ENCODE data around the gene PSMD11.

Gene PSMD11

DNA sequence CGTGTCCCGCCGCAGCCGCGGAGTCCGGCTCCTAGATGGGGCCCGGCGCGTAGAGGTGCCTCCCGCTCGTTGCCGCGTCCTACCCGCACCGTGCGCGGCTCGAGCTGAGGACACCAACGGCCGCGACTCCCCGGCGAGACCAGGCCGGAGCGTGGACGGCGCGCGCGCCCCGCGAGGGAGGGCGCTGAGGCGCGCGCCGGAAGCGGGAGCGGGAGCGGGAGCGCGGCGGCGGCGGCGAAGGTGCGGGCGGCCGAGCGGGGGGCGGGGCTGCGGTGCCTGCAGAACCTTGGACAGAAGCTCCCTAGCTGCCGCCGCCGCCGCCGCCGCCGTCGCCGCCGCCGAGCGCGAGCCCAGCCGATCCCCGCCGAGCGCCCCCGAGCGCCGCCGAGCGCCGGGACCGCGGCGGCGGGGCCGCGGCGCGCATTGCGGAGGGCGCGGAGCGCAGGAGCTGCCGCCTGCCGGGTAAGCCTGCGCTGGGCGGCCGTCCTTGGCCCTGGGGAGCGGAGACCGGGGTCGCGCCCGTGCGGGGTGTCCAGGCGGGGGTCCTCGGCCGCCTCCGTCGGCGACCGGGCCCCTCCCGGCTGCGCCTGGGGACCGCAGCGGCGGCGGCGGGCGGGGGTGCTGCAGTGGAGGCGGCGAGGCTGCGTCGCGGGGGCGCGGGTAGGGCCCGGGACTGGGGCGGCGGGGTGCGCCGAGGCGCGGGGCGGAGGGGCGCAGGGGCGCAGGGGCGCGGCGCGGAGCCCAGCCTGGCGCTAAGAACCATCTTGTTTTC lies 42.6 kb downstream of the PSMD11 start, which contains the start of gene CDK5R1:
CDK5R1 (plus strand) TSS at position 293 of the 772 bp plus-strand sequence. CDS start 628 bp downstream, outside the sequence.
- POLR2A ChIA-PET, result interaction anchor here (0.6 to 1.5 kb wide), 7 partner anchors 11 to 268 kb away, joined by 3 to 4 read pairs (median 3); no protein-coding TSS in a partner anchor
- Histone ChIP-seq H3K9me3 (ENCODE audit: control insufficient read depth, insufficient read depth, low read depth, low read length) (no peaks in the 10 kb centered on the region), H3K36me3 (ENCODE audit: control insufficient read depth in 2 of 2, insufficient read depth in 1 of 2, low read length in 2 of 2) (peaks cover 5 to 41% of the 10 kb centered on the region in 2 experiments; a peak in 2 of 3 replicates), H3K4me1 (ENCODE audit: control insufficient read depth, insufficient read depth, low read length) (peaks cover 31% of the 10 kb centered on the region), H3K27ac (ENCODE audit: extremely low read depth, low read depth, low read length) (peak within 1 kb of the TSS; percentile 80; the same call in 1 of the 2 replicates), H3K4me3 (ENCODE audit: low read depth, low read length) (peak within 1 kb of the TSS; percentile 57)
- CTCF ChIA-PET, result interaction anchor here (0.7 to 1.8 kb wide), 12 partner anchors 9 to 578 kb away, joined by 3 to 8 read pairs (median 4); partner anchors contain the start of gene PSMD11
- 0 out of 2 replicates have a peak, but pooled peaks have one; percentile 7 for TF ChIP-seq ZNF596 (tag by site-specific recombination; IDR thresholded peaks at IDR 0.05)
- TF ChIP-seq, protein P1, sequence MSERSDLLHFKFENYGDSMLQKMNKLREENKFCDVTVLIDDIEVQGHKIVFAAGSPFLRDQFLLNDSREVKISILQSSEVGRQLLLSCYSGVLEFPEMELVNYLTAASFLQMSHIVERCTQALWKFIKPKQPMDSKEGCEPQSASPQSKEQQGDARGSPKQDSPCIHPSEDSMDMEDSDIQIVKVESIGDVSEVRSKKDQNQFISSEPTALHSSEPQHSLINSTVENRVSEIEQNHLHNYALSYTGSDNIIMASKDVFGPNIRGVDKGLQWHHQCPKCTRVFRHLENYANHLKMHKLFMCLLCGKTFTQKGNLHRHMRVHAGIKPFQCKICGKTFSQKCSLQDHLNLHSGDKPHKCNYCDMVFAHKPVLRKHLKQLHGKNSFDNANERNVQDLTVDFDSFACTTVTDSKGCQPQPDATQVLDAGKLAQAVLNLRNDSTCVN (tag by site-specific recombination; optimal IDR thresholded peaks at IDR 0.05), result peak; percentile 24
- peak; percentile 50; the same call in 1 of the 2 replicates for TF ChIP-seq ZNF677 (tag by site-specific recombination; IDR thresholded peaks at IDR 0.05)
- TF ChIP-seq ZSCAN30 (tag by site-specific recombination; IDR thresholded peaks at IDR 0.05), result no peak
- no peak for TF ChIP-seq ZNF239 (tag by site-specific recombination; IDR thresholded peaks at IDR 0.05)
- no peak for TF ChIP-seq ZNF555 (tag by site-specific recombination; conservative IDR thresholded peaks at IDR 0.05)

DNA sequence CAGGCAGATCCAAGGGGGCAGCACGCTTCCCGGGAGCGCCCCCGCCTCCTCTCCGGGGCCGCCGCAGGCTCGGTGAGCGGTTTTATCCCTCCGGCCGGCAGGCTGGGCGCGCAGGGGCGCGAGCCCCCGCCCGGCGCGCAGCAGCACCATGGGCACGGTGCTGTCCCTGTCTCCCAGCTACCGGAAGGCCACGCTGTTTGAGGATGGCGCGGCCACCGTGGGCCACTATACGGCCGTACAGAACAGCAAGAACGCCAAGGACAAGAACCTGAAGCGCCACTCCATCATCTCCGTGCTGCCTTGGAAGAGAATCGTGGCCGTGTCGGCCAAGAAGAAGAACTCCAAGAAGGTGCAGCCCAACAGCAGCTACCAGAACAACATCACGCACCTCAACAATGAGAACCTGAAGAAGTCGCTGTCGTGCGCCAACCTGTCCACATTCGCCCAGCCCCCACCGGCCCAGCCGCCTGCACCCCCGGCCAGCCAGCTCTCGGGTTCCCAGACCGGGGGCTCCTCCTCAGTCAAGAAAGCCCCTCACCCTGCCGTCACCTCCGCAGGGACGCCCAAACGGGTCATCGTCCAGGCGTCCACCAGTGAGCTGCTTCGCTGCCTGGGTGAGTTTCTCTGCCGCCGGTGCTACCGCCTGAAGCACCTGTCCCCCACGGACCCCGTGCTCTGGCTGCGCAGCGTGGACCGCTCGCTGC lies 43.3 kb downstream of the PSMD11 start:
- Histone ChIP-seq H3K4me1 (ENCODE audit: control insufficient read depth, insufficient read depth, low read length) (peaks cover 31% of the 10 kb centered on the region), H3K9me3 (ENCODE audit: control insufficient read depth, insufficient read depth, low read depth, low read length) (no peaks in the 10 kb centered on the region), H3K4me3 (ENCODE audit: low read depth, low read length) (peak overlapping the region; percentile 40), H3K36me3 (ENCODE audit: control insufficient read depth in 2 of 2, insufficient read depth in 1 of 2, low read length in 2 of 2) (peaks cover 3 to 34% of the 10 kb centered on the region in 2 experiments; a peak in 2 of 3 replicates), H3K27ac (ENCODE audit: extremely low read depth, low read depth, low read length) (peak overlapping the region; percentile 80; the same call in 1 of the 2 replicates)
- CTCF ChIA-PET, result interaction anchor here (0.7 to 1.8 kb wide), 10 partner anchors 9 to 579 kb away, joined by 3 to 6 read pairs (median 4); partner anchors contain the start of gene PSMD11
- POLR2A ChIA-PET, result interaction anchor here (0.9 to 1.5 kb wide), 5 partner anchors 11 to 46 kb away, joined by 3 to 4 read pairs (median 3); no protein-coding TSS in a partner anchor
- TF ChIP-seq ZBTB8A (tag by site-specific recombination; IDR thresholded peaks at IDR 0.05) (peak; percentile 81), ZBTB20 (tag by site-specific recombination; IDR thresholded peaks at IDR 0.05) (peak; percentile 48; the same call in 1 of the 2 replicates), ZNF391 (tag by site-specific recombination; IDR thresholded peaks at IDR 0.05; ENCODE audit: borderline replicate concordance, low read depth) (no peak), ZNF600 (tag by site-specific recombination; IDR thresholded peaks at IDR 0.05) (peak; percentile 84), WT1 (tag by site-specific recombination; IDR thresholded peaks at IDR 0.05) (no peak), ZNF76 (tag by site-specific recombination; IDR thresholded peaks at IDR 0.05; ENCODE audit: borderline replicate concordance, low read depth) (peak; percentile 30; the same call in 1 of the 2 replicates), ZXDB (tag by site-specific recombination; IDR thresholded peaks at IDR 0.05) (peak; percentile 34; the same call in 1 of the 2 replicates), ZNF658 (tag by site-specific recombination; IDR thresholded peaks at IDR 0.05) (no peak), SP7 (tag by site-specific recombination; IDR thresholded peaks at IDR 0.05) (no peak), ZIC2 (tag by site-specific recombination; IDR thresholded peaks at IDR 0.05) (peak; percentile 46; the same call in 1 of the 2 replicates), ZNF341 (tag by site-specific recombination; IDR thresholded peaks at IDR 0.05; ENCODE audit: low read depth) (0 out of 2 replicates have a peak, but pooled peaks have one; percentile 11)
- TF ChIP-seq, protein P2, sequence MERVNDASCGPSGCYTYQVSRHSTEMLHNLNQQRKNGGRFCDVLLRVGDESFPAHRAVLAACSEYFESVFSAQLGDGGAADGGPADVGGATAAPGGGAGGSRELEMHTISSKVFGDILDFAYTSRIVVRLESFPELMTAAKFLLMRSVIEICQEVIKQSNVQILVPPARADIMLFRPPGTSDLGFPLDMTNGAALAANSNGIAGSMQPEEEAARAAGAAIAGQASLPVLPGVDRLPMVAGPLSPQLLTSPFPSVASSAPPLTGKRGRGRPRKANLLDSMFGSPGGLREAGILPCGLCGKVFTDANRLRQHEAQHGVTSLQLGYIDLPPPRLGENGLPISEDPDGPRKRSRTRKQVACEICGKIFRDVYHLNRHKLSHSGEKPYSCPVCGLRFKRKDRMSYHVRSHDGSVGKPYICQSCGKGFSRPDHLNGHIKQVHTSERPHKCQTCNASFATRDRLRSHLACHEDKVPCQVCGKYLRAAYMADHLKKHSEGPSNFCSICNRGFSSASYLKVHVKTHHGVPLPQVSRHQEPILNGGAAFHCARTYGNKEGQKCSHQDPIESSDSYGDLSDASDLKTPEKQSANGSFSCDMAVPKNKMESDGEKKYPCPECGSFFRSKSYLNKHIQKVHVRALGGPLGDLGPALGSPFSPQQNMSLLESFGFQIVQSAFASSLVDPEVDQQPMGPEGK (tag by site-specific recombination; IDR thresholded peaks at IDR 0.05), result peak; percentile 38; the same call in 1 of the 2 replicates
- TF ChIP-seq, protein P3, sequence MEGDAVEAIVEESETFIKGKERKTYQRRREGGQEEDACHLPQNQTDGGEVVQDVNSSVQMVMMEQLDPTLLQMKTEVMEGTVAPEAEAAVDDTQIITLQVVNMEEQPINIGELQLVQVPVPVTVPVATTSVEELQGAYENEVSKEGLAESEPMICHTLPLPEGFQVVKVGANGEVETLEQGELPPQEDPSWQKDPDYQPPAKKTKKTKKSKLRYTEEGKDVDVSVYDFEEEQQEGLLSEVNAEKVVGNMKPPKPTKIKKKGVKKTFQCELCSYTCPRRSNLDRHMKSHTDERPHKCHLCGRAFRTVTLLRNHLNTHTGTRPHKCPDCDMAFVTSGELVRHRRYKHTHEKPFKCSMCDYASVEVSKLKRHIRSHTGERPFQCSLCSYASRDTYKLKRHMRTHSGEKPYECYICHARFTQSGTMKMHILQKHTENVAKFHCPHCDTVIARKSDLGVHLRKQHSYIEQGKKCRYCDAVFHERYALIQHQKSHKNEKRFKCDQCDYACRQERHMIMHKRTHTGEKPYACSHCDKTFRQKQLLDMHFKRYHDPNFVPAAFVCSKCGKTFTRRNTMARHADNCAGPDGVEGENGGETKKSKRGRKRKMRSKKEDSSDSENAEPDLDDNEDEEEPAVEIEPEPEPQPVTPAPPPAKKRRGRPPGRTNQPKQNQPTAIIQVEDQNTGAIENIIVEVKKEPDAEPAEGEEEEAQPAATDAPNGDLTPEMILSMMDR (tag by site-specific recombination; IDR thresholded peaks at IDR 0.05), result peak; percentile 61; the same call in 1 of the 2 replicates
- TF ChIP-seq, protein P4, sequence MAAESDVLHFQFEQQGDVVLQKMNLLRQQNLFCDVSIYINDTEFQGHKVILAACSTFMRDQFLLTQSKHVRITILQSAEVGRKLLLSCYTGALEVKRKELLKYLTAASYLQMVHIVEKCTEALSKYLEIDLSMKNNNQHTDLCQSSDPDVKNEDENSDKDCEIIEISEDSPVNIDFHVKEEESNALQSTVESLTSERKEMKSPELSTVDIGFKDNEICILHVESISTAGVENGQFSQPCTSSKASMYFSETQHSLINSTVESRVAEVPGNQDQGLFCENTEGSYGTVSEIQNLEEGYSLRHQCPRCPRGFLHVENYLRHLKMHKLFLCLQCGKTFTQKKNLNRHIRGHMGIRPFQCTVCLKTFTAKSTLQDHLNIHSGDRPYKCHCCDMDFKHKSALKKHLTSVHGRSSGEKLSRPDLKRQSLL (tag by site-specific recombination; IDR thresholded peaks at IDR 0.05), result peak; percentile 40; the same call in 1 of the 2 replicates
- TF ChIP-seq, protein P5, sequence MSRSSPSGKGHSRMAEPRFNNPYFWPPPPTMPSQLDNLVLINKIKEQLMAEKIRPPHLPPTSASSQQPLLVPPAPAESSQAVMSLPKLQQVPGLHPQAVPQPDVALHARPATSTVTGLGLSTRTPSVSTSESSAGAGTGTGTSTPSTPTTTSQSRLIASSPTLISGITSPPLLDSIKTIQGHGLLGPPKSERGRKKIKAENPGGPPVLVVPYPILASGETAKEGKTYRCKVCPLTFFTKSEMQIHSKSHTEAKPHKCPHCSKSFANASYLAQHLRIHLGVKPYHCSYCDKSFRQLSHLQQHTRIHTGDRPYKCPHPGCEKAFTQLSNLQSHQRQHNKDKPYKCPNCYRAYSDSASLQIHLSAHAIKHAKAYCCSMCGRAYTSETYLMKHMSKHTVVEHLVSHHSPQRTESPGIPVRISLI (tag by site-specific recombination; IDR thresholded peaks at IDR 0.05), result no peak
- TF ChIP-seq, protein P6, sequence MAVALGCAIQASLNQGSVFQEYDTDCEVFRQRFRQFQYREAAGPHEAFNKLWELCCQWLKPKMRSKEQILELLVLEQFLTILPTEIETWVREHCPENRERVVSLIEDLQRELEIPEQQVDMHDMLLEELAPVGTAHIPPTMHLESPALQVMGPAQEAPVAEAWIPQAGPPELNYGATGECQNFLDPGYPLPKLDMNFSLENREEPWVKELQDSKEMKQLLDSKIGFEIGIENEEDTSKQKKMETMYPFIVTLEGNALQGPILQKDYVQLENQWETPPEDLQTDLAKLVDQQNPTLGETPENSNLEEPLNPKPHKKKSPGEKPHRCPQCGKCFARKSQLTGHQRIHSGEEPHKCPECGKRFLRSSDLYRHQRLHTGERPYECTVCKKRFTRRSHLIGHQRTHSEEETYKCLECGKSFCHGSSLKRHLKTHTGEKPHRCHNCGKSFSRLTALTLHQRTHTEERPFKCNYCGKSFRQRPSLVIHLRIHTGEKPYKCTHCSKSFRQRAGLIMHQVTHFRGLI (tag by site-specific recombination; IDR thresholded peaks at IDR 0.05), result peak; percentile 67
